T-cell (primary cell): ENCODE data around the gene EOLA1. TPM values are rescaled to one million over a fixed set of nuclear protein-coding genes. Genes with fewer than 3 reads are reported as not detected.
"Not testable (repeated sequence)": the region's sequence is repeated elsewhere in the genome, so short reads cannot be mapped to it uniquely, and the experiment has no call there.

ENCODE experiments used
- ATAC-seq, 4 experiments: fragments of 200-7000 bp in 3 of 4; fragments of 150-1000 bp in 1 of 4; cut with Tn5 transposase; replicated peaks in 1 of 4; 1 replicate in 3 of 4; 2 replicates in 1 of 4; pipeline ENCODE4 v1.10.0; 2021; ENCODE audit warnings: moderate library complexity in 3 of 4, mild to moderate bottlenecking in 2 of 4, moderate number of reproducible peaks in 1 of 4
- CTCF ChIA-PET, 2 donors: fragments of 300-600 bp; sonication (Branson Sonifier 250); formaldehyde crosslinking; loops; one replicate each; lab custom pipeline; 2022; ENCODE audit warnings: antibody characterized with exemption in 2 of 2; lab: Charles Lee
- POLR2A ChIA-PET, 2 donors: fragments of 300-600 bp; sonication (Branson Sonifier 250); formaldehyde crosslinking; loops; one replicate each; lab custom pipeline; 2022; ENCODE audit warnings: antibody characterized with exemption in 2 of 2; lab: Charles Lee
- DNase-seq, 35 experiments: peaks; one replicate each; pipeline versions ENCODE4 v3.0.0 to v3.0.0-alpha.2; 2013 to 2023
- H3K27ac ChIP-seq: one replicate; pipeline ENCODE4 v1.5.1; 2013; ENCODE audit warnings: low read length
- H3K27me3 ChIP-seq, 2 experiments: replicated peaks in 1 of 2; 1 replicate in 1 of 2; 2 replicates in 1 of 2; pipeline versions ENCODE4 v1.6.1 to v1.7.0; 2013; ENCODE audit warnings: low read length in 1 of 2, mixed read lengths in 1 of 2; ENCODE audit not compliant: control insufficient read depth in 2 of 2, insufficient read depth in 2 of 2; ENCODE audit errors: extremely low read depth in 1 of 2
- H3K36me3 ChIP-seq, 2 donors: 1 replicate in 1 of 2; 2 replicates in 1 of 2; pipeline versions ENCODE4 v1.6.1 to v1.7.0; 2013; ENCODE audit warnings: low read length in 1 of 2; ENCODE audit not compliant: control insufficient read depth in 2 of 2, insufficient read depth in 1 of 2; ENCODE audit errors: extremely low read depth in 1 of 2
- H3K4me1 ChIP-seq, 2 experiments: 1 replicate in 1 of 2; 2 replicates in 1 of 2; pipeline versions ENCODE4 v1.6.1 to v1.7.0; 2013; ENCODE audit warnings: low read length in 2 of 2, mixed read lengths in 1 of 2; ENCODE audit not compliant: insufficient read depth in 2 of 2, control insufficient read depth in 1 of 2; ENCODE audit errors: extremely low read depth in 1 of 2
- H3K4me3 ChIP-seq, 2 donors: 1 replicate in 1 of 2; 2 replicates in 1 of 2; pipeline versions ENCODE4 v1.5.1 to v1.7.0; 2013; ENCODE audit warnings: mild to moderate bottlenecking in 2 of 2, low read length in 1 of 2, moderate library complexity in 1 of 2; ENCODE audit not compliant: control insufficient read depth in 1 of 2; ENCODE audit errors: extremely low read depth in 1 of 2
- H3K9me3 ChIP-seq: 2 replicates; pipeline ENCODE4 v1.7.0; 2013
- H3K27ac Mint-ChIP-seq, 2 donors: one replicate each; pipeline ENCODE4 v1.8.0; 2020 to 2021; ENCODE audit warnings: mild to moderate bottlenecking in 2 of 2, mixed read lengths in 2 of 2
- H3K27me3 Mint-ChIP-seq, 2 donors: one replicate each; pipeline ENCODE4 v1.8.0; 2021 to 2022; ENCODE audit warnings: mixed read lengths in 2 of 2
- H3K36me3 Mint-ChIP-seq: one replicate; pipeline ENCODE4 v1.8.0; 2021; ENCODE audit warnings: mixed read lengths
- H3K4me1 Mint-ChIP-seq, 3 donors: one replicate each; pipeline ENCODE4 v1.8.0; 2020 to 2022; ENCODE audit warnings: mixed read lengths in 3 of 3, mild to moderate bottlenecking in 1 of 3
- H3K4me3 Mint-ChIP-seq, 3 donors: one replicate each; pipeline ENCODE4 v1.8.0; 2020 to 2022; ENCODE audit warnings: mild to moderate bottlenecking in 3 of 3, mixed read lengths in 3 of 3, moderate library complexity in 3 of 3
- H3K9me3 Mint-ChIP-seq, 3 donors: one replicate each; pipeline ENCODE4 v1.8.0; 2020 to 2022; ENCODE audit warnings: mixed read lengths in 3 of 3
- WGBS: methylation state at CpG from one replicate; pipeline ENCODE4 v1.1.5; 2013; ENCODE audit warnings: missing lambda C conversion rate; ENCODE audit not compliant: insufficient coverage; 5-methylcytosine and 5-hydroxymethylcytosine counted together
- total RNA-seq, 35 experiments: library from RNA in 6 of 35; stranded (reverse) in 6 of 35; fragments of 120-200 nt in 1 of 35; gene quantifications; one replicate each; pipeline versions ENCODE4 v1.2.1 to v1.2.4 and lab custom pipeline; 2013 to 2026

The EOLA1 gene
- total RNA-seq, 5 donors from 2014 or later (not counting 1 experiment from before 2014, with no cell fraction given), result 24.1 to 79.0 (median 39.4) TPM

- H3K9me3 Mint-ChIP-seq, H3K9me3 ChIP-seq, H3K27me3 Mint-ChIP-seq, H3K36me3 ChIP-seq, H3K27ac ChIP-seq, H3K27me3 ChIP-seq, H3K4me3 ChIP-seq, H3K27ac Mint-ChIP-seq, H3K4me1 ChIP-seq, DNase-seq, H3K4me3 Mint-ChIP-seq, H3K4me1 Mint-ChIP-seq, POLR2A ChIA-PET, CTCF ChIA-PET, ATAC-seq, H3K36me3 Mint-ChIP-seq: not testable (repeated sequence)
- no CpG with 5 or more reads among the region's 4 CpGs for WGBS
These were observed 10.6 kb downstream of the EOLA1 start for GRCh38 chrX:149551245-149551938.

- H3K36me3 Mint-ChIP-seq, DNase-seq, POLR2A ChIA-PET, H3K4me3 Mint-ChIP-seq, H3K36me3 ChIP-seq, ATAC-seq, H3K27me3 ChIP-seq, H3K4me1 Mint-ChIP-seq, H3K27me3 Mint-ChIP-seq, H3K4me1 ChIP-seq, H3K9me3 Mint-ChIP-seq, H3K9me3 ChIP-seq, CTCF ChIA-PET, H3K27ac ChIP-seq, H3K27ac Mint-ChIP-seq, H3K4me3 ChIP-seq: not testable (repeated sequence)
- no CpG with 5 or more reads among the region's 6 CpGs for WGBS
These were observed 11.1 kb downstream of the EOLA1 start for GRCh38 chrX:149551939-149552248.

DNA sequence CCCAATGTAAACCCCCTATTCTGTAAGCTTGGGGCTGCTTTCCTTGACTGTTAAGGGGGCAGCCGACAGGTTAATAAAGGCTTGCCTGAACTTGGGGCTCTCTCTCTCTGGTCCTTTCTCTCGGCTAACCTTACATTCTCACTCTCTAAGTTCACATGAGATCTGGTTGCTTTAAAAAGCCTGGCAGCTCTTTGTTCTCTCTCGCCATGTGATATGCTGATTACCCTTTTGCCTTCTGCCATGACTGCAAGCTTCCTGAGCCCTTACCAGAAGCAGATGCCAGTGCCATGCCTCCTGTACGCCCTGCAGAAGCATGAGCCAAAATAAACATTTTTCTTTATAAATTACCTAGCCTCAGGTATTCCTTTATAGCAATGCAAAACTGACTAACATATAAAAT, 14.4 kb downstream of the EOLA1 start:
- H3K9me3 ChIP-seq, H3K27me3 ChIP-seq, H3K36me3 ChIP-seq, H3K9me3 Mint-ChIP-seq, CTCF ChIA-PET, H3K4me1 Mint-ChIP-seq, ATAC-seq, H3K4me1 ChIP-seq, POLR2A ChIA-PET, DNase-seq, H3K27me3 Mint-ChIP-seq, H3K4me3 Mint-ChIP-seq, H3K36me3 Mint-ChIP-seq, H3K27ac ChIP-seq, H3K27ac Mint-ChIP-seq, H3K4me3 ChIP-seq: not testable (repeated sequence)
- WGBS, result no CpG with 5 or more reads among the region's 4 CpGs

DNA sequence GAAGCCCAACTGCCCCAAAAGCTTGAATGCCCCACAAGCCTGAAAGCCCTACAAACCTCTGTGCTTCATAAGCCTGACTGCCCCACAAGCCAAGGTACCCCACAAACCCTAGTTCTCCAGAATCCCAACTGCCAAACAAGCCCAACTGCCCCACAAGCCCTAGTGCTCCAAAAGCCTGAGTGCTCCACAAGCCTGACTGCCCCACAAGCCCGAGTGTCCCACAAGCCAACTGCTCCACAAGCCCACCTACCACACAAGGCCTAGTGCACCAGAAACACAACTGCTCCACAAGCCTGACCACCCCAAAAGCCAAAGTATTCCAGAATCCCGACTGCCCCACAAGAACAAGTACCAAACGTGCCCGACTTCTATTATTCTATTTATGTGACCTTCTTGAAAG, 22.5 kb downstream of the EOLA1 start:
- WGBS, result no CpG with 5 or more reads among the region's 4 CpGs
- Mint-ChIP-seq H3K4me1 (no peaks in the 10 kb centered on the region), H3K4me3 (no peak overlapping the region), H3K36me3 (no peaks in the 10 kb centered on the region), H3K27me3 (peaks cover 0 to 10% of the 10 kb centered on the region in 2 donors), H3K27ac (no peak overlapping the region), H3K9me3 (no peaks in the 10 kb centered on the region)
- no peak for DNase-seq
- Histone ChIP-seq H3K36me3 (no peaks in the 10 kb centered on the region), H3K9me3 (no peaks in the 10 kb centered on the region), H3K27me3 (no peaks in the 10 kb centered on the region), H3K4me1 (no peaks in the 10 kb centered on the region), H3K4me3 (no peak overlapping the region), H3K27ac (no peak overlapping the region)
- ATAC-seq, result no peak
- CTCF ChIA-PET, result no interaction called here
- POLR2A ChIA-PET, result no interaction called here

- DNase-seq (no peak), ATAC-seq (no peak)
- no peaks in the 10 kb centered on the region for H3K27me3 ChIP-seq
- Mint-ChIP-seq H3K9me3 (no peaks in the 10 kb centered on the region), H3K36me3 (no peaks in the 10 kb centered on the region), H3K4me3 (no peak overlapping the region), H3K27ac (no peak overlapping the region), H3K4me1 (no peaks in the 10 kb centered on the region), H3K27me3 (peaks cover 0 to 35% of the 10 kb centered on the region in 2 donors)
- ChIA-PET CTCF (no interaction called here), POLR2A (no interaction called here)
- H3K9me3 ChIP-seq, result no peaks in the 10 kb centered on the region
- WGBS, result no CpG with 5 or more reads among the region's 7 CpGs
- no peak overlapping the region for H3K4me3 ChIP-seq
- H3K27ac ChIP-seq, result no peak overlapping the region
- H3K4me1 ChIP-seq, result no peaks in the 10 kb centered on the region
- no peaks in the 10 kb centered on the region for H3K36me3 ChIP-seq
These were observed 27.0 kb downstream of the EOLA1 start for GRCh38 chrX:149567621-149568417.

GRCh38 chrX:149568701-149569296, 28.0 kb downstream of the EOLA1 start:
- H3K27ac ChIP-seq, result no peak overlapping the region
- ChIA-PET POLR2A (no interaction called here), CTCF (no interaction called here)
- no peak overlapping the region for H3K4me3 Mint-ChIP-seq
- peaks cover 0 to 26% of the 10 kb centered on the region in 2 donors for H3K27me3 Mint-ChIP-seq
- no peaks in the 10 kb centered on the region for H3K9me3 ChIP-seq
- no peak overlapping the region for H3K4me3 ChIP-seq
- no peak for ATAC-seq
- no peaks in the 10 kb centered on the region for H3K27me3 ChIP-seq
- H3K27ac Mint-ChIP-seq, result no peak overlapping the region
- 80% methylated on average over 1 of the region's 5 CpGs for WGBS
- DNase-seq, result no peak
- H3K4me1 ChIP-seq, result no peaks in the 10 kb centered on the region
- no peaks in the 10 kb centered on the region for H3K9me3 Mint-ChIP-seq
- peaks cover 0 to 2% (median 0%) of the 10 kb centered on the region in 3 donors for H3K4me1 Mint-ChIP-seq
- no peaks in the 10 kb centered on the region for H3K36me3 ChIP-seq
- H3K36me3 Mint-ChIP-seq, result no peaks in the 10 kb centered on the region
